ENCODE measurements around the gene ANO2.

GRCh38 chr12:5620896-5621295, 324.2 kb downstream of the ANO2 start:
- TF ChIP-seq, protein P1, sequence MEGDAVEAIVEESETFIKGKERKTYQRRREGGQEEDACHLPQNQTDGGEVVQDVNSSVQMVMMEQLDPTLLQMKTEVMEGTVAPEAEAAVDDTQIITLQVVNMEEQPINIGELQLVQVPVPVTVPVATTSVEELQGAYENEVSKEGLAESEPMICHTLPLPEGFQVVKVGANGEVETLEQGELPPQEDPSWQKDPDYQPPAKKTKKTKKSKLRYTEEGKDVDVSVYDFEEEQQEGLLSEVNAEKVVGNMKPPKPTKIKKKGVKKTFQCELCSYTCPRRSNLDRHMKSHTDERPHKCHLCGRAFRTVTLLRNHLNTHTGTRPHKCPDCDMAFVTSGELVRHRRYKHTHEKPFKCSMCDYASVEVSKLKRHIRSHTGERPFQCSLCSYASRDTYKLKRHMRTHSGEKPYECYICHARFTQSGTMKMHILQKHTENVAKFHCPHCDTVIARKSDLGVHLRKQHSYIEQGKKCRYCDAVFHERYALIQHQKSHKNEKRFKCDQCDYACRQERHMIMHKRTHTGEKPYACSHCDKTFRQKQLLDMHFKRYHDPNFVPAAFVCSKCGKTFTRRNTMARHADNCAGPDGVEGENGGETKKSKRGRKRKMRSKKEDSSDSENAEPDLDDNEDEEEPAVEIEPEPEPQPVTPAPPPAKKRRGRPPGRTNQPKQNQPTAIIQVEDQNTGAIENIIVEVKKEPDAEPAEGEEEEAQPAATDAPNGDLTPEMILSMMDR (IDR thresholded peaks at IDR 0.05): no peak
- TF ChIP-seq EP300 (IDR thresholded peaks at IDR 0.05) (no peak), POLR2A (IDR thresholded peaks at IDR 0.05; ENCODE audit: low read depth) (no peak)
